ENCODE data around the gene ZNF219.
"Not testable (repeated sequence)": the region's sequence is repeated elsewhere in the genome, so short reads cannot be mapped to it uniquely, and the experiment has no call there.

DNA sequence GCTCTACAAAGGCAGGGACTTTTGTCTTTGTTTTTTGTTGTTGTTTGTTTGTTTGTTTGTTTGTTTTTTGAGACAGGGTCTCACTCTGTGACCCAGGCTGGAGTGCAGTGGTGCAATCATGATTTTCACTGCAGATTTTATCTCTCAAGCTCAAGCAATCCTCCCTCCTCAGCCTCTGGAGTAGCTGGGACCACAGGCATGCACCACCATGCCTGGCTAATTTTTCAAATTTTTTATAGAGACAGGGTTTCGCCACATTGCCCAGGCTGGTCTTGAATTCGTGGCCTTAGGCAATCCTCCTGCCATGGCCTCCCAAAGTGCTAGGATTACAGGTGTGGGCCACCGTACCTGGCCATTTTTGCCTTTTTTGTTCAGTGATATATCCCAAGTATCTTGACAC, 57.5 kb downstream of the ZNF219 start:
- TF ChIP-seq CTCF, POLR2A (IDR thresholded peaks at IDR 0.05): not testable (repeated sequence)
